Right lung (tissue), 5 donors: ENCODE measurements around the gene SUFU. TPM values are rescaled to one million over a fixed set of nuclear protein-coding genes. Genes with fewer than 3 reads are reported as not detected.

Source experiments
- DNase-seq, 2 donors: peaks; one replicate each; pipeline ENCODE4 v3.0.0-alpha.2; 2013
- polyA plus RNA-seq, 5 donors: library from polyadenylated mRNA; unstranded; fragments of 120-200 nt; gene quantifications; one replicate each; pipeline versions ENCODE4 v1.2.1 to v1.2.3, GENCODE V29; 2013; ENCODE audit warnings: inconsistent platforms in 1 of 5, low replicate concordance in 1 of 5; ENCODE audit not compliant: insufficient read length in 5 of 5, insufficient read depth in 1 of 5

Gene SUFU
- polyA plus RNA-seq, 5 donors = 22.0 to 29.7 (median 27.2) TPM

- no peak for DNase-seq
Measured at GRCh38 chr10:102669206-102670064, 165.7 kb downstream of the SUFU start.

GRCh38 chr10:102670065-102670670 lies 166.4 kb downstream of the SUFU start:
- no peak for DNase-seq

- no peak for DNase-seq
Measured at GRCh38 chr10:102670871-102671434, 167.2 kb downstream of the SUFU start.

- no peak for DNase-seq
Measured at GRCh38 chr10:102673236-102673818, 169.6 kb downstream of the SUFU start.

GRCh38 chr10:102673819-102674511 lies 170.2 kb downstream of the SUFU start:
- DNase-seq = peak; percentile 65 to 67

- no peak for DNase-seq
Measured at GRCh38 chr10:102674566-102674965, 170.8 kb downstream of the SUFU start.

- no peak for DNase-seq
Measured at GRCh38 chr10:102675011-102675665, 171.4 kb downstream of the SUFU start.

GRCh38 chr10:102675666-102676533 lies 172.1 kb downstream of the SUFU start:
- no peak for DNase-seq

- no peak for DNase-seq
Measured at GRCh38 chr10:102676534-102677315, 173.0 kb downstream of the SUFU start.

- no peak for DNase-seq
Measured at GRCh38 chr10:102677331-102678067, 173.7 kb downstream of the SUFU start.

GRCh38 chr10:102678068-102678400 lies 174.3 kb downstream of the SUFU start:
- no peak for DNase-seq

- no peak for DNase-seq
Measured at GRCh38 chr10:102678842-102679289, 175.1 kb downstream of the SUFU start.

GRCh38 chr10:102679596-102679995 lies 175.8 kb downstream of the SUFU start:
- DNase-seq = no peak

GRCh38 chr10:102681696-102682095 lies 177.9 kb downstream of the SUFU start:
- no peak for DNase-seq

GRCh38 chr10:102682416-102682815 lies 178.6 kb downstream of the SUFU start:
- DNase-seq = no peak

GRCh38 chr10:102682981-102683380 lies 179.2 kb downstream of the SUFU start:
- no peak for DNase-seq
